Heart right ventricle (tissue), 16 donors: ENCODE results near the gene NSUN7. TPM values are rescaled to one million over a fixed set of nuclear protein-coding genes. Genes with fewer than 3 reads are reported as not detected.

Source experiments
- ATAC-seq, 8 donors: fragments of 200-7000 bp; cut with Tn5 transposase; one replicate each; pipeline ENCODE4 v1.9.1; 2020; ENCODE audit warnings: mild to moderate bottlenecking in 8 of 8, moderate library complexity in 8 of 8, moderate number of reproducible peaks in 1 of 8
- DNase-seq, 2 donors: peaks; one replicate each; pipeline ENCODE4 v3.0.0-alpha.2; 2020
- H3K27ac ChIP-seq, 10 donors: fragments of 200-600 bp; sonication (generic) in 2 of 10; one replicate each; pipeline versions ENCODE4 v1.5.0 to v1.8.0; 2020 to 2022; ENCODE audit warnings: mild to moderate bottlenecking in 3 of 10
- H3K27me3 ChIP-seq, 7 donors: fragments of 200-600 bp; one replicate each; pipeline ENCODE4 v1.8.0; 2021 to 2022; ENCODE audit warnings: mild to moderate bottlenecking in 2 of 7
- H3K36me3 ChIP-seq, 9 donors: fragments of 200-600 bp; sonication (generic) in 1 of 9; one replicate each; pipeline versions ENCODE4 v1.5.0 to v1.8.0; 2020 to 2022; ENCODE audit warnings: mild to moderate bottlenecking in 2 of 9
- H3K4me1 ChIP-seq, 9 donors: fragments of 200-600 bp; sonication (generic) in 1 of 9; one replicate each; pipeline versions ENCODE4 v1.5.0 to v1.8.0; 2020 to 2022; ENCODE audit warnings: mild to moderate bottlenecking in 4 of 9
- H3K4me3 ChIP-seq, 10 donors: fragments of 200-600 bp; sonication (generic) in 2 of 10; one replicate each; pipeline versions ENCODE4 v1.5.0 to v1.8.0; 2020 to 2022; ENCODE audit warnings: mild to moderate bottlenecking in 7 of 10, moderate library complexity in 2 of 10
- H3K9me3 ChIP-seq, 11 donors: fragments of 200-600 bp in 10 of 11; sonication (generic) in 2 of 11; one replicate each; pipeline versions ENCODE4 v1.5.0 to v1.8.0; 2013 to 2022; ENCODE audit warnings: mild to moderate bottlenecking in 2 of 11, control low read depth in 1 of 11, moderate library complexity in 1 of 11
- CTCF ChIP-seq, 9 donors: fragments of 200-600 bp; sonication (generic) in 2 of 9; IDR thresholded peaks; one replicate each; pipeline versions ENCODE4 v1.5.0 to v1.8.0; 2021 to 2022; ENCODE audit warnings: antibody characterized with exemption in 9 of 9, mild to moderate bottlenecking in 5 of 9, moderate library complexity in 1 of 9
- whole genome bisulfite sequencing, 2 donors: extraction: QIAGEN DNeasy Blood & Tissue Kit; methylation state at CpG; one replicate each; pipeline ENCODE4 v1.1.7; 2013; ENCODE audit warnings: inconsistent platforms in 1 of 2; 5-methylcytosine and 5-hydroxymethylcytosine counted together
- intact Hi-C, 10 donors: fragments of 100-400 bp; cut with DNase I; formaldehyde crosslinking; loops; one replicate each; pipeline versions ENCODE4 v1.11.1 to v1.14.2; 2022
- polyA plus RNA-seq, 2 donors: library from polyadenylated mRNA; stranded (reverse); fragments of 200-250 nt; gene quantifications; one replicate each; pipeline ENCODE4 v1.2.3, GENCODE V29; 2013
- total RNA-seq, 10 donors: library from RNA; stranded (reverse); fragmentation: NEBNext Ultra II Directional in 3 of 10; extraction: Animal tissue kit (Norgen Biotek cat#: 25700) in 3 of 10; gene quantifications; one replicate each; pipeline versions ENCODE4 v1.2.1 to v1.2.4, GENCODE V29; 2021 to 2023
- donor health status: Arrhythmogenic right ventricular cardiomyopathy.
- donor health status: ischemic (EF 13 %, LVEDD 7.1; RV severe dilation, severe dysfunction).
- donor health status: healthy with polysubstance abuse.
- donor health status: DM: no; HTN: yes; CAD: no.
- donor health status: DM: no; HTN: no; CAD: no.
- donor health status: ischemic (EF 25% LVEDD 6.9; RV normal size, moderate dysfunction).
- donor health status: ischemic (EF 25% LVEDD 5.7; RV mildly dilated, moderate dysfunction).
- donor health status: healthy.
- donor health status: DM: yes; HTN: yes; CAD: no.
- donor health status: Ischemic cardiomyopathy.
- donor health status: ischemic (EF 35%, LVEDD 5.7; RV mildly dilated, moderate dysfunction).
- donor health status: nonischemic (EF 11% LVEDD 7.7; RV severe dilation, severe dysfunction).
- donor health status: DM: yes; HTN: yes; CAD: no.
- donor health status: PGD.
- donor health status: ischemic (EF 29% LVEDD 5.4; RV normal size, mild dysfunction).
- donor health status: nonischemic (EF 23%, LVEDD 6.1; RV moderate dilation, normal function).

NSUN7 gene
- total and polyA plus RNA-seq, 12 donors = 0.03 to 1.3 (median 0.23) TPM; not detected in 3

GRCh38 chr4:40789771-40790170, 40.0 kb downstream of the NSUN7 start:
- intact Hi-C loops = no loop called here
- no peak for TF ChIP-seq CTCF (IDR thresholded peaks at IDR 0.05)
- no peak overlapping the region for H3K27ac ChIP-seq
- DNase-seq (no peak), ATAC-seq (no peak)
- WGBS, 2 donors = 92 to 94% methylated on average over 3 of the region's 3 CpGs
- peaks cover 0 to 12% (median 0%) of the 10 kb centered on the region in 9 donors for H3K4me1 ChIP-seq
- H3K9me3 ChIP-seq = no peaks in the 10 kb centered on the region
- H3K27me3 ChIP-seq = peaks cover 0 to 10% (median 0%) of the 10 kb centered on the region in 7 donors
- no peak overlapping the region for H3K4me3 ChIP-seq
- H3K36me3 ChIP-seq = no peaks in the 10 kb centered on the region

GRCh38 chr4:40800064-40800463, 50.3 kb downstream of the NSUN7 start:
- Histone ChIP-seq H3K36me3 (no peaks in the 10 kb centered on the region), H3K4me1 (peaks cover 0 to 10% (median 0%) of the 10 kb centered on the region in 9 donors), H3K9me3 (no peaks in the 10 kb centered on the region), H3K4me3 (no peak overlapping the region), H3K27me3 (peaks cover 0 to 11% (median 0%) of the 10 kb centered on the region in 7 donors), H3K27ac (no peak overlapping the region)
- TF ChIP-seq CTCF (IDR thresholded peaks at IDR 0.05) = no peak
- intact Hi-C loops = no loop called here
- no peak for ATAC-seq
- DNase-seq = no peak
- 86 to 88% methylated on average over 3 of the region's 3 CpGs for WGBS, 2 donors

GRCh38 chr4:40804598-40804997, 54.8 kb downstream of the NSUN7 start:
- no peak overlapping the region for H3K4me3 ChIP-seq
- H3K9me3 ChIP-seq = no peaks in the 10 kb centered on the region
- ATAC-seq (peak in 1 of 8 donors; percentile 34), DNase-seq (no peak)
- H3K4me1 ChIP-seq = peaks cover 0 to 28% (median 0%) of the 10 kb centered on the region in 9 donors
- intact Hi-C loops = no loop called here
- no peak overlapping the region for H3K27ac ChIP-seq
- H3K27me3 ChIP-seq = peaks cover 0 to 11% (median 0%) of the 10 kb centered on the region in 7 donors
- no peak for TF ChIP-seq CTCF (IDR thresholded peaks at IDR 0.05)
- 92 to 93% methylated on average over 2 of the region's 2 CpGs for WGBS, 2 donors
- H3K36me3 ChIP-seq = no peaks in the 10 kb centered on the region

- WGBS, 2 donors = 77 to 78% methylated on average over 8 of the region's 8 CpGs
- DNase-seq (no peak), ATAC-seq (no peak)
- no peak overlapping the region for H3K27ac ChIP-seq
- no peak for TF ChIP-seq CTCF (IDR thresholded peaks at IDR 0.05)
- peaks cover 0 to 39% (median 0%) of the 10 kb centered on the region in 9 donors for H3K4me1 ChIP-seq
- no peaks in the 10 kb centered on the region for H3K9me3 ChIP-seq
- H3K4me3 ChIP-seq = no peak overlapping the region
- H3K36me3 ChIP-seq = peaks cover 0 to 33% (median 10%) of the 10 kb centered on the region in 9 donors
- intact Hi-C loops = no loop called here
- no peaks in the 10 kb centered on the region for H3K27me3 ChIP-seq
Observed at GRCh38 chr4:40808926-40809457, 59.2 kb downstream of the NSUN7 start.
